Left ventricle myocardium inferior (tissue), 1 donor: Measurements from ENCODE around the gene KRT12. TPM values are rescaled to one million over a fixed set of nuclear protein-coding genes. Genes with fewer than 3 reads are reported as not detected.

ENCODE experiments used
- DNase-seq: peaks from one replicate; pipeline ENCODE4 v3.0.0-alpha.2; 2020
- H3K27ac ChIP-seq: fragments of 200-600 bp; replicated peaks from 2 replicates; pipeline ENCODE4 v1.8.0; 2021
- H3K27me3 ChIP-seq: fragments of 200-600 bp; 2 replicates; pipeline ENCODE4 v1.8.0; 2021; ENCODE audit warnings: low read depth
- H3K36me3 ChIP-seq: fragments of 200-600 bp; 2 replicates; pipeline ENCODE4 v1.8.0; 2021
- H3K4me1 ChIP-seq: fragments of 200-600 bp; 2 replicates; pipeline ENCODE4 v1.8.0; 2021
- H3K4me3 ChIP-seq: fragments of 200-600 bp; 2 replicates; pipeline ENCODE4 v1.8.0; 2021; ENCODE audit warnings: mild to moderate bottlenecking, moderate library complexity
- H3K9me3 ChIP-seq: fragments of 200-600 bp; replicated peaks from 2 replicates; pipeline ENCODE4 v1.8.0; 2021
- intact Hi-C: fragments of 100-400 bp; cut with micrococcal nuclease; formaldehyde crosslinking; loops from one replicate; pipeline ENCODE4 v1.11.0; 2022
- long read RNA-seq: library from polyadenylated mRNA; unstranded; transcript quantifications from one replicate; pipeline ENCODE4 v2.0.0, GENCODE V29; 2021
- total RNA-seq: library from RNA; stranded (reverse); fragmentation: NEBNext Ultra II Directional; extraction: Animal tissue kit (Norgen Biotek cat#: 25700); gene quantifications from one replicate; pipeline ENCODE4 v1.2.1, GENCODE V29; 2021
- TF ChIP-seq, protein P1 (sequence below): fragments of 200-600 bp; IDR thresholded peaks from 2 replicates; pipeline ENCODE4 v1.8.0; 2021; ENCODE audit warnings: antibody characterized with exemption, mild to moderate bottlenecking, borderline replicate concordance
- donor health status: DM: no; HTN: yes; CAD: no; lungs with severe emphysema.

Gene KRT12
- not detected for total RNA-seq
- long read RNA-seq: 0 reads

DNA sequence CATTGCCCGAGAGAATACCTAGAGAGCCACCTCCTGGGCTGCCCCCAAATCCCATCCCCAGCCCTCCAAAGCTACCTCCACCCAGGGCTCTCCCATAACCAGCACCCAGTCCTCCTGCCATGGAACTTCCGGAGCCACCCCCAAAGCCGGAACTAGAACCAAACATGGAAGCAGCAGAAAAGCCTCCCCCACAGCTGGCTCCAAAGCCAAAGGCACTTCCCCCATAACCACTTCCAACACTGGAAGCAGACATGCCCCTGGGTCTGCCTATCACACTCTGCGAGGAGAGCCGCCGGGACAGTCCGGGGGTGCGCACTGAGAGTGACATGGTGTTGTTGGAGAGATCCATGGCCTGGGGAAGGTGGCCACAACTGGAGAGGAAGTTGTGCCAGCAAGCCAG, at the start of gene KRT12:
KRT12 (minus strand) TSS at position 386 of the 400 bp plus-strand sequence; CDS start at position 349, 37 bp downstream.
- H3K4me3 ChIP-seq: no peak within 1 kb of the TSS
- no peaks in the 10 kb centered on the region for H3K36me3 ChIP-seq
- no peak within 1 kb of the TSS for H3K27ac ChIP-seq
- H3K9me3 ChIP-seq: no peaks in the 10 kb centered on the region
- H3K4me1 ChIP-seq: no peaks in the 10 kb centered on the region
- TF ChIP-seq, protein P1, sequence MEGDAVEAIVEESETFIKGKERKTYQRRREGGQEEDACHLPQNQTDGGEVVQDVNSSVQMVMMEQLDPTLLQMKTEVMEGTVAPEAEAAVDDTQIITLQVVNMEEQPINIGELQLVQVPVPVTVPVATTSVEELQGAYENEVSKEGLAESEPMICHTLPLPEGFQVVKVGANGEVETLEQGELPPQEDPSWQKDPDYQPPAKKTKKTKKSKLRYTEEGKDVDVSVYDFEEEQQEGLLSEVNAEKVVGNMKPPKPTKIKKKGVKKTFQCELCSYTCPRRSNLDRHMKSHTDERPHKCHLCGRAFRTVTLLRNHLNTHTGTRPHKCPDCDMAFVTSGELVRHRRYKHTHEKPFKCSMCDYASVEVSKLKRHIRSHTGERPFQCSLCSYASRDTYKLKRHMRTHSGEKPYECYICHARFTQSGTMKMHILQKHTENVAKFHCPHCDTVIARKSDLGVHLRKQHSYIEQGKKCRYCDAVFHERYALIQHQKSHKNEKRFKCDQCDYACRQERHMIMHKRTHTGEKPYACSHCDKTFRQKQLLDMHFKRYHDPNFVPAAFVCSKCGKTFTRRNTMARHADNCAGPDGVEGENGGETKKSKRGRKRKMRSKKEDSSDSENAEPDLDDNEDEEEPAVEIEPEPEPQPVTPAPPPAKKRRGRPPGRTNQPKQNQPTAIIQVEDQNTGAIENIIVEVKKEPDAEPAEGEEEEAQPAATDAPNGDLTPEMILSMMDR: no peak
- intact Hi-C loops: no loop called here
- H3K27me3 ChIP-seq: peaks cover 41% of the 10 kb centered on the region
- DNase-seq: no peak

DNA sequence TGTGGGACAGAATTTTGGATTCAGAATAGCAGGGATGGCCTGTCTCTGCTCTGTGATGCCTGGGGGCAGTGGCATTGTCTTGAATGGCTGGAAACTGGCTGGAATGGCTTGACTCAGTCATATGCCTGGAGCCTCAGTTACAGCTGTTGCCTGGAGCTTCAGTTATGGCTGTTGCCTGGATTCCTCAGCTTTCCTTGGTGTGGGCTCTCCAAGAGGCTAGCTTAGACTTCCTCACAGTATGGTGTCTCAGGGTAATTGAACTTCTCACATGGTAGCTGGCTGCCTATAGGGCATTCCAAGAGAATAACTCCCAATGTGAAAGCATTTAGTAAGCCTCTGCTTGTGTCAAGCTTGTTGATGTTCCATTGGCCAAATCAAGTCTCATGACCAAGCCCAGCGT, 49.3 kb upstream of the KRT12 start:
- TF ChIP-seq, protein P1: no peak
- Histone ChIP-seq H3K36me3 (no peaks in the 10 kb centered on the region), H3K4me3 (no peak overlapping the region), H3K9me3 (no peaks in the 10 kb centered on the region), H3K27me3 (peaks cover 24% of the 10 kb centered on the region), H3K27ac (no peak overlapping the region), H3K4me1 (no peaks in the 10 kb centered on the region)
- intact Hi-C loops: no loop called here
- no peak for DNase-seq

DNA sequence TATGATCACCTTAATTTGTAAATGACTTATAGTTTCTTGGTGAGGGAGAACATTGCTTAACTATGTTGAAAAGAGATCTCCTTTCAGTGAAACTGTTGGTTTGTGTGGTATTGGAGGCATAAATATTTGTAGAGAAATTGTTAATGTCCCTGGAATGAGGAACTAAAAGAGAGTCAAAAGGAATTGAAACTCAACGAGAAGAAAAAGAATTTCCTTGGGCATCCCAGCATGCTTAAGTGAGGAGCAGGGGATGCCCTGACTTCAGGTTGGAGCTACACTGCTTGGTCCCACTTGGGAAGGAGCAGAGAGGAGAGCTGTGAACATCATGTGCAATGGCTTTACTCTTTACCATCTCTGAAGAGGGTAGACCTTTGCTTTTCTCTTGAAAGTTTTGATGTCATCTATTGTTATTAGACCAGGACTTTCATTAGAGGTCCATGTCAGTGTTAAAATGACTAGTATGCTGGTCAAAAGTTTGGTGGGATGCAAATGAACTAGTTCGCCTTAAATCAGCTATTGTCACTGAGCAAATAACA, 48.8 kb upstream of the KRT12 start:
- no peak overlapping the region for H3K4me3 ChIP-seq
- intact Hi-C loops: no loop called here
- peaks cover 29% of the 10 kb centered on the region for H3K27me3 ChIP-seq
- H3K36me3 ChIP-seq: no peaks in the 10 kb centered on the region
- H3K27ac ChIP-seq: no peak overlapping the region
- H3K9me3 ChIP-seq: no peaks in the 10 kb centered on the region
- TF ChIP-seq, protein P1: no peak
- no peak for DNase-seq
- H3K4me1 ChIP-seq: no peaks in the 10 kb centered on the region

DNA sequence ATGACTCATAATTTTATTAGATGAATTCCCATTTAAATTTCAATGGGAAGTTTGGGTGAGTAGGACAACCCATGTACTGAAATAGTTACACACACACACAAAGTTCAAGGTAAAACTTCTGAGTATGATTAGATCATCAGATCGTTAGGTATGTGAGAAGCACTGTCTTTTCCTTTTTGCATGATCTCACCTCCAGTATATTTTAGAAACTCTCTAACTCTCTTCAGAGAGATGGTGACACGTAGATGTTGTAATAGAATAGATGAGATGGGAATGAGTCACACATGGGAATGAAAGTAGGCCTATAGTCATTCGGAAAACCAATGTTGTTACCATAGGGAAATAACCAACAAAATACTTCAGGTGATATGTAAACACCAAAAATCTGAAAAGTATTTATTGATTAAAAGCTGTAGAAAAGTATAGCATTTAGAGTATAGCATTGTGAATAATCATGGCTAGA, 48.2 kb upstream of the KRT12 start:
- no peak overlapping the region for H3K4me3 ChIP-seq
- no peak overlapping the region for H3K27ac ChIP-seq
- peaks cover 31% of the 10 kb centered on the region for H3K27me3 ChIP-seq
- intact Hi-C loops: no loop called here
- H3K4me1 ChIP-seq: no peaks in the 10 kb centered on the region
- H3K9me3 ChIP-seq: no peaks in the 10 kb centered on the region
- TF ChIP-seq, protein P1: no peak
- H3K36me3 ChIP-seq: no peaks in the 10 kb centered on the region
- DNase-seq: no peak

DNA sequence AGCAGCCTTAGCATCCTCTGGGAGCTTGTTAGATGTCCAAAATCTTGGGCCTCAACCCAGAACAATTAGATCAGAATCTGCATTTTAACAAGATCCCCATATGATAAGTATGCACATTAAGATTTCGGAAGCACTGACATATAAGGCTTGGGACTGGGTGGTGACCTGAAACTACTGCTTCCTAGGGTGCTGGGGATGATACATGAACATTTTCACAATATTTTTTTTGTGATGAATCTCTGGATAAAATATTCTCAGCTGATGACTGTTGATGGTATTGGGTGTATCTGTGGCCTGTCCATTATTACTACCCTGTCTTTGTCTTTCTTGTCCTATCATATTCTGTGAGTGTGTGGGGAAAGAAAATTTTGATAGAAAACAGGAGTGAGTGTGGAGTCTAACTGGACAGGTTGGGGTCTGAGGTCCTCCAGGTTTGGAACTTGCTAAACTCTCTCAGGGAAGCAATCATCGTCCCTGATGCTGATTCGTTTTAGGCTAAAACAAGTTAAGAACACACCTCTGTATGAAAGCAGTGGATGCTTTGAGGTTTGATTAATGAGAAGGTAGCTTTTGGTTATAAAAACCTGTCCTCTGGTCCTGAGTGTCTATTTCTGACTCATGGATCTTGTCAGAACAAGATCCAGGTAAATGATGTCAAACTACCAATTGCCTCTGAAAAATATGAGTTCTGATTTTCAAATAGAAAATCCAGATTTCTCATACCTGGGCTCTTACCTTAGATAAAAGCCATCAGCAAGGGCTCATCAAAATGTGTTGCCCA, 47.2 kb upstream of the KRT12 start:
- TF ChIP-seq, protein P1: no peak
- Histone ChIP-seq H3K9me3 (no peaks in the 10 kb centered on the region), H3K27me3 (peaks cover 31% of the 10 kb centered on the region), H3K4me3 (no peak overlapping the region), H3K4me1 (no peaks in the 10 kb centered on the region), H3K27ac (no peak overlapping the region), H3K36me3 (no peaks in the 10 kb centered on the region)
- no peak for DNase-seq
- intact Hi-C loops: no loop called here
